Measurements from ENCODE around the gene METTL9.
"Not testable (repeated sequence)": the region's sequence is repeated elsewhere in the genome, so short reads cannot be mapped to it uniquely, and the experiment has no call there.

The METTL9 gene

GRCh38 chr16:21638573-21638975 lies 39.2 kb downstream of the METTL9 start:
- DNase-seq, result no peak

- no peak for DNase-seq
Observed at GRCh38 chr16:21639493-21639892, 40.1 kb downstream of the METTL9 start.

- DNase-seq, result no peak
Observed at GRCh38 chr16:21641916-21642315, 42.5 kb downstream of the METTL9 start.

GRCh38 chr16:21642861-21643260 lies 43.5 kb downstream of the METTL9 start:
- no peak for DNase-seq

- DNase-seq, result no peak
Observed at GRCh38 chr16:21643785-21644184, 44.4 kb downstream of the METTL9 start.

- DNase-seq, result no peak
Observed at GRCh38 chr16:21644674-21645073, 45.3 kb downstream of the METTL9 start.

- DNase-seq, result no peak
Observed at GRCh38 chr16:21645261-21645721, 45.9 kb downstream of the METTL9 start.

GRCh38 chr16:21646091-21646490 lies 46.7 kb downstream of the METTL9 start:
- no peak for DNase-seq

GRCh38 chr16:21646721-21647561 lies 47.6 kb downstream of the METTL9 start:
- DNase-seq, result peak; percentile 62

- DNase-seq, result no peak
Observed at GRCh38 chr16:21647562-21648164, 48.3 kb downstream of the METTL9 start.

- not testable (repeated sequence) for DNase-seq
Observed at GRCh38 chr16:21649826-21650406, 50.5 kb downstream of the METTL9 start.

- DNase-seq, result no peak
Observed at GRCh38 chr16:21650521-21650920, 51.1 kb downstream of the METTL9 start.

- no peak for DNase-seq
Observed at GRCh38 chr16:21651515-21651914, 52.1 kb downstream of the METTL9 start.

- DNase-seq, result no peak
Observed at GRCh38 chr16:21652453-21652852, 53.1 kb downstream of the METTL9 start, which contains the start of gene IGSF6. Gene IGSF6 (minus strand): TSS chr16:21652608. CDS start chr16:21652598, 10 bp downstream.

- no peak for DNase-seq
Observed at GRCh38 chr16:21653571-21653970, 54.2 kb downstream of the METTL9 start.

- DNase-seq, result no peak
Observed at GRCh38 chr16:21654466-21654865, 55.1 kb downstream of the METTL9 start.

- no peak for DNase-seq
Observed at GRCh38 chr16:21654881-21655280, 55.5 kb downstream of the METTL9 start.

GRCh38 chr16:21656795-21657768 lies 57.7 kb downstream of the METTL9 start:
- no peak for DNase-seq

GRCh38 chr16:21659124-21659523 lies 59.7 kb downstream of the METTL9 start:
- no peak for DNase-seq

- DNase-seq, result no peak
Observed at GRCh38 chr16:21663889-21664647, 64.7 kb downstream of the METTL9 start, which contains the start of gene OTOA. Gene OTOA (plus strand): TSS chr16:21663968. CDS start chr16:21678515, 14,547 bp downstream.

GRCh38 chr16:21664801-21665492 lies 65.6 kb downstream of the METTL9 start:
- DNase-seq, result no peak
